Measurements from ENCODE around the gene AHNAK. TPM values are rescaled to one million over a fixed set of nuclear protein-coding genes. Genes with fewer than 3 reads are reported as not detected.
"Not testable (repeated sequence)": the region's sequence is repeated elsewhere in the genome, so short reads cannot be mapped to it uniquely, and the experiment has no call there.

AHNAK gene
- polyA plus RNA-seq, 4 donors: 189 to 439 (median 222) TPM

GRCh38 chr11:62471603-62472002 is 75.0 kb downstream of the AHNAK start:
- no peak for DNase-seq (ENCODE audit: low read depth in 4 of 4, low spot score in 3 of 4)

GRCh38 chr11:62468577-62468976 is 78.0 kb downstream of the AHNAK start:
- no peak for DNase-seq (ENCODE audit: low read depth in 4 of 4, low spot score in 3 of 4)

- no peak for DNase-seq (ENCODE audit: low read depth in 4 of 4, low spot score in 3 of 4)
These were observed 80.2 kb downstream of the AHNAK start for GRCh38 chr11:62466444-62466843.

GRCh38 chr11:62464655-62465054 is 82.0 kb downstream of the AHNAK start:
- no peak for DNase-seq (ENCODE audit: low read depth in 4 of 4, low spot score in 3 of 4)

- DNase-seq (ENCODE audit: low read depth in 4 of 4, low spot score in 3 of 4): no peak
These were observed 83.5 kb downstream of the AHNAK start for GRCh38 chr11:62463121-62463542.

- DNase-seq (ENCODE audit: low read depth in 4 of 4, low spot score in 3 of 4): no peak
These were observed 84.1 kb downstream of the AHNAK start for GRCh38 chr11:62462508-62462892.

- no peak for DNase-seq (ENCODE audit: low read depth in 4 of 4, low spot score in 3 of 4)
These were observed 84.7 kb downstream of the AHNAK start for GRCh38 chr11:62461740-62462507.

GRCh38 chr11:62459080-62459479 is 87.5 kb downstream of the AHNAK start:
- no peak for DNase-seq (ENCODE audit: low read depth in 4 of 4, low spot score in 3 of 4)

GRCh38 chr11:62458212-62459002 is 88.2 kb downstream of the AHNAK start:
- no peak for DNase-seq (ENCODE audit: low read depth in 4 of 4, low spot score in 3 of 4)

GRCh38 chr11:62457478-62457877 is 89.1 kb downstream of the AHNAK start:
- no peak for DNase-seq (ENCODE audit: low read depth in 4 of 4, low spot score in 3 of 4)

GRCh38 chr11:62456630-62457029 is 90.0 kb downstream of the AHNAK start:
- DNase-seq (ENCODE audit: low read depth in 4 of 4, low spot score in 3 of 4): no peak

GRCh38 chr11:62452839-62453468 is 93.7 kb downstream of the AHNAK start:
- no peak for DNase-seq (ENCODE audit: low read depth in 4 of 4, low spot score in 3 of 4)

- DNase-seq (ENCODE audit: low read depth in 4 of 4, low spot score in 3 of 4): no peak
These were observed 94.3 kb downstream of the AHNAK start for GRCh38 chr11:62452261-62452660.

- DNase-seq (ENCODE audit: low read depth in 4 of 4, low spot score in 3 of 4): no peak
These were observed 95.4 kb downstream of the AHNAK start for GRCh38 chr11:62451241-62451621.

GRCh38 chr11:62450543-62451240 is 95.9 kb downstream of the AHNAK start:
- DNase-seq (ENCODE audit: low read depth in 4 of 4, low spot score in 3 of 4): no peak

- DNase-seq (ENCODE audit: low read depth in 4 of 4, low spot score in 3 of 4): not testable (repeated sequence)
These were observed 96.7 kb downstream of the AHNAK start for GRCh38 chr11:62449912-62450311.

- DNase-seq (ENCODE audit: low read depth in 4 of 4, low spot score in 3 of 4): no peak
These were observed 97.2 kb downstream of the AHNAK start for GRCh38 chr11:62449451-62449851.

- DNase-seq (ENCODE audit: low read depth in 4 of 4, low spot score in 3 of 4): no peak
These were observed 100.5 kb downstream of the AHNAK start for GRCh38 chr11:62446091-62446490.

GRCh38 chr11:62445314-62445740 is 101.3 kb downstream of the AHNAK start:
- no peak for DNase-seq (ENCODE audit: low read depth in 4 of 4, low spot score in 3 of 4)

- DNase-seq (ENCODE audit: low read depth in 4 of 4, low spot score in 3 of 4): no peak
These were observed 101.8 kb downstream of the AHNAK start for GRCh38 chr11:62444835-62445234.
